ENCODE results near the gene ADGRG7.

ADGRG7 gene

DNA sequence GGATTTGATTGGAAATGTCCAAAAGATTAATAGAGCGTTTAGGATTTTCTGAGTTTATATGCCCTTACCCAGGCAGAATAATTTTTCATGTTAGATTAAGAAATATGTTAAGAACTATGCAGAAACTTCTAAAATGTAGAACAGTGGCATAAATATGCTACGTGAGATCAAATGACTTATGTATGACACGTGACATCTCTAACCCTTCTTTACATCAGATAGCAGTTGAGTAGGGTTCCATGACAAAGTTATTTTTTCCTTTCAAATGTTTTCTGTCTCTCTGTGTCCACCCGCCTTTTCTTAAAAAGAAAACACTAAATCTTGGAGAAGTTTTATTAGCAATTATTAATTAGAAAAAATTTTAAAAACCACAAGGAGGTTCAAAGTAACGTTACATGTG is 91.3 kb downstream of the ADGRG7 start:
- Histone ChIP-seq H3K9me3 (ENCODE audit: control insufficient read depth, low read length) (no peaks in the 10 kb centered on the region), H3K27ac (no peak overlapping the region), H3K4me1 (no peaks in the 10 kb centered on the region), H3K9ac (no peak overlapping the region), H3K79me2 (no peaks in the 10 kb centered on the region), H2AFZ (no peak overlapping the region), H3K27me3 (ENCODE audit: control insufficient read depth, insufficient read depth, low read length) (no peaks in the 10 kb centered on the region), H3K4me3 (ENCODE audit: low read depth, low read length) (no peak overlapping the region), H3K36me3 (ENCODE audit: control insufficient read depth, insufficient read depth, low read length) (no peaks in the 10 kb centered on the region), H3K4me2 (ENCODE audit: low read length) (no peak overlapping the region)
- TF ChIP-seq, protein P1, sequence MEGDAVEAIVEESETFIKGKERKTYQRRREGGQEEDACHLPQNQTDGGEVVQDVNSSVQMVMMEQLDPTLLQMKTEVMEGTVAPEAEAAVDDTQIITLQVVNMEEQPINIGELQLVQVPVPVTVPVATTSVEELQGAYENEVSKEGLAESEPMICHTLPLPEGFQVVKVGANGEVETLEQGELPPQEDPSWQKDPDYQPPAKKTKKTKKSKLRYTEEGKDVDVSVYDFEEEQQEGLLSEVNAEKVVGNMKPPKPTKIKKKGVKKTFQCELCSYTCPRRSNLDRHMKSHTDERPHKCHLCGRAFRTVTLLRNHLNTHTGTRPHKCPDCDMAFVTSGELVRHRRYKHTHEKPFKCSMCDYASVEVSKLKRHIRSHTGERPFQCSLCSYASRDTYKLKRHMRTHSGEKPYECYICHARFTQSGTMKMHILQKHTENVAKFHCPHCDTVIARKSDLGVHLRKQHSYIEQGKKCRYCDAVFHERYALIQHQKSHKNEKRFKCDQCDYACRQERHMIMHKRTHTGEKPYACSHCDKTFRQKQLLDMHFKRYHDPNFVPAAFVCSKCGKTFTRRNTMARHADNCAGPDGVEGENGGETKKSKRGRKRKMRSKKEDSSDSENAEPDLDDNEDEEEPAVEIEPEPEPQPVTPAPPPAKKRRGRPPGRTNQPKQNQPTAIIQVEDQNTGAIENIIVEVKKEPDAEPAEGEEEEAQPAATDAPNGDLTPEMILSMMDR (IDR thresholded peaks at IDR 0.05): no peak

DNA sequence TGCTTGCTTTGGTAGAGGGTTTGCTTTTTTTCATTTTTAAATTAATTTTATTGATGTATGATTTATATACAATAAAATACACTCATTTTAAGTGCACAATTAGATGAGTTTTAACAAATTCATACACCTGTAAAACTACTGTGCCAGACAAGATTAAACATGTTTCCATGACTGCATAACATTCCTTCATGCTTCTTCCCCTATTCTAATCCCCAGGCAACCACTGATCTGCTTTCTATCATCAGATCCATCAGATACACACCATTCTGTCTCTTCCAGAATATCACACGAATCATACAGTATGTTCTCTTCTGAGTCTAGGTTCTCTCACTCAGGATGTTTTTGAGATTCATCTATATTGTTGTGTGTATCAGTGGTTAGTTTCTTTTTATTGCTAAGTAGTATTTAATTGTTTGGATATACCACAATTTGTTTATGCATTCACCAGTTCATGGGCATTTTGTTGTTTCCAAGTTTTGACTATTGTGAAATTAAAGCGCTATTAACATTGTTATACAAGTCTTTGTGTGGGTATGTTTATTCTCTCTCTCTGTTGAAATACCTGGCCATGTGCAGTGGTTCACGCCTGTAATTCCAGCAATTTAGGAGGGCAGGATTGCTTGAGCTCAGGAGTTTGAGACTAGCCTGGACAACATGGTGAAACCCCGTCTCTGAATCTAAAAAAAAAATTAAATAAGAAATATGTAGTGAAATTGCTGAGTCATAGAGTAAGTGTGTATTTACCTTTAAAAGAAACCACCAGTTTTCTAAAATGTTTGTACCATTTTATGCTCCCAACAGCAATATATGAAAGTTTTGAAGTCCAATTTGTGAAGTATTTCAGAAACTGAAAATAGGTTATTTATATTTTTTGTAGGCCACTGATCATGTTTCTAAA is 92.9 kb downstream of the ADGRG7 start:
- TF ChIP-seq, protein P1 (IDR thresholded peaks at IDR 0.05): no peak
- Histone ChIP-seq H3K9ac (no peak overlapping the region), H3K36me3 (ENCODE audit: control insufficient read depth, insufficient read depth, low read length) (no peaks in the 10 kb centered on the region), H3K4me2 (ENCODE audit: low read length) (no peak overlapping the region), H2AFZ (no peak overlapping the region), H3K27me3 (ENCODE audit: control insufficient read depth, insufficient read depth, low read length) (no peaks in the 10 kb centered on the region), H3K79me2 (no peaks in the 10 kb centered on the region), H3K27ac (no peak overlapping the region), H3K9me3 (ENCODE audit: control insufficient read depth, low read length) (no peaks in the 10 kb centered on the region), H3K4me3 (ENCODE audit: low read depth, low read length) (no peak overlapping the region), H3K4me1 (no peaks in the 10 kb centered on the region)

DNA sequence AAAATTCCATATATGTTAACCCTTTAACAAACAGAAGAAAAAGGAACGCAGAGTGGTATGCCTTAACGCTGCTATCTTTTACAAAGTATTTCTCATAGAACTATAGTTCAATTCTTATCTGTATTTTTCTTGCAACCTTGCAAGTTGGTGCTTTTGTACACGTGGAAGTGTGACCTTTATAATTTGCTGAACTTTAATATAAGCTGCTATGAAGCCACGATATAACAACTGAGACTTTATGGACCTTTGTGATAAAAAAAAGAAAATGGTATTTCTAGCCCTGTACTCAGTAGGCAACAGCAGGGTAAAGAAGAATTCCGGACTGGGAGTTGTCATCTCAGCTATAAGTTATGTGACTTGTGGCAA is 93.6 kb downstream of the ADGRG7 start:
- Histone ChIP-seq H3K4me2 (ENCODE audit: low read length) (no peak overlapping the region), H3K27ac (no peak overlapping the region), H2AFZ (no peak overlapping the region), H3K9me3 (ENCODE audit: control insufficient read depth, low read length) (no peaks in the 10 kb centered on the region), H3K79me2 (no peaks in the 10 kb centered on the region), H3K36me3 (ENCODE audit: control insufficient read depth, insufficient read depth, low read length) (no peaks in the 10 kb centered on the region), H3K27me3 (ENCODE audit: control insufficient read depth, insufficient read depth, low read length) (no peaks in the 10 kb centered on the region), H3K4me1 (no peaks in the 10 kb centered on the region), H3K9ac (no peak overlapping the region), H3K4me3 (ENCODE audit: low read depth, low read length) (no peak overlapping the region)
- TF ChIP-seq, protein P1 (IDR thresholded peaks at IDR 0.05): no peak

GRCh38 chr3:100703865-100704264 is 94.5 kb downstream of the ADGRG7 start:
- Histone ChIP-seq H3K9ac (no peak overlapping the region), H3K79me2 (no peaks in the 10 kb centered on the region), H3K4me2 (ENCODE audit: low read length) (no peak overlapping the region), H2AFZ (no peak overlapping the region), H3K27ac (no peak overlapping the region), H3K36me3 (ENCODE audit: control insufficient read depth, insufficient read depth, low read length) (no peaks in the 10 kb centered on the region), H3K4me1 (no peaks in the 10 kb centered on the region), H3K4me3 (ENCODE audit: low read depth, low read length) (no peak overlapping the region), H3K9me3 (ENCODE audit: control insufficient read depth, low read length) (no peaks in the 10 kb centered on the region), H3K27me3 (ENCODE audit: control insufficient read depth, insufficient read depth, low read length) (no peaks in the 10 kb centered on the region)
- TF ChIP-seq, protein P1 (IDR thresholded peaks at IDR 0.05): no peak

- H3K4me2 ChIP-seq (ENCODE audit: low read length): no peak overlapping the region
- no peak overlapping the region for H3K9ac ChIP-seq
- H3K36me3 ChIP-seq (ENCODE audit: control insufficient read depth, insufficient read depth, low read length): no peaks in the 10 kb centered on the region
- no peak overlapping the region for H2AFZ ChIP-seq
- H3K79me2 ChIP-seq: peaks cover 15% of the 10 kb centered on the region
- no peak overlapping the region for H3K4me3 ChIP-seq (ENCODE audit: low read depth, low read length)
- H3K27me3 ChIP-seq (ENCODE audit: control insufficient read depth, insufficient read depth, low read length): no peaks in the 10 kb centered on the region
- TF ChIP-seq, protein P1 (IDR thresholded peaks at IDR 0.05): no peak
- no peaks in the 10 kb centered on the region for H3K9me3 ChIP-seq (ENCODE audit: control insufficient read depth, low read length)
- no peak overlapping the region for H3K27ac ChIP-seq
- H3K4me1 ChIP-seq: no peaks in the 10 kb centered on the region
Measured at GRCh38 chr3:100706365-100706764, 97.0 kb downstream of the ADGRG7 start.
